ENCODE data around the gene SOX10.

DNA sequence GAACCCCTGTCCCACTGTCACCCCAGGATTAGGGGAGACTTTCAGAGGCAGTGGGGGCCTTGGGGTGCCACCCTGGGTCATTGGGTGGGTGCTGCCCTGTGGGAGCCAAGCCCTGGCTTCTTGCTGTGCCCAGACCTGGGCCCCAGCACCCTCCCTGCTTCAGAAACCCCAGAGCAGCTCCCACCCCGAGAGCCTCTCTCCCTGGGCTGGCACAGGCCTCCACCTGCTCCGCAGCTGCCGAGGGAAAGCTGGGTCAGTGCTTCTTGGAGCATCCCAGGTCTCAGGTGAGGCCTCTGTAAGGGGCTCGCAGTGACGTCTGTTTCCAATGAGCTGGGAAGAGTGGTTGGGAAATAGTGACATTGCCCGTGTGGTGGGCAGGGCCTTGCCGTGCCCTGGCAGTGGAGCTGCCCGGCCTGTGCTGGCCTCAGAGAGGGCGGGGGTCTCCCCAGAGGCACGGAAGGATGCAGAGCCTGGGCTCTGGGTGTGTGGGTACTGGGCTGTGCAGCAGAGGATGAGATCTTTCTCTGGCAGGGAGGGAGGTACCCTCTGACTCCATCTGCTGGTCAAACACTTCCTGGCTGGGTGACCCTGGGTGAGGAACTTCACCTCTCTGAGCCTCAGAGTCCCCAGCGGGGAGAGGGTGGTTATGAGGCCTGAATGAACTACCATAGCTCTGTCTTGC is 53.9 kb downstream of the SOX10 start:
- TF ChIP-seq, protein P1, sequence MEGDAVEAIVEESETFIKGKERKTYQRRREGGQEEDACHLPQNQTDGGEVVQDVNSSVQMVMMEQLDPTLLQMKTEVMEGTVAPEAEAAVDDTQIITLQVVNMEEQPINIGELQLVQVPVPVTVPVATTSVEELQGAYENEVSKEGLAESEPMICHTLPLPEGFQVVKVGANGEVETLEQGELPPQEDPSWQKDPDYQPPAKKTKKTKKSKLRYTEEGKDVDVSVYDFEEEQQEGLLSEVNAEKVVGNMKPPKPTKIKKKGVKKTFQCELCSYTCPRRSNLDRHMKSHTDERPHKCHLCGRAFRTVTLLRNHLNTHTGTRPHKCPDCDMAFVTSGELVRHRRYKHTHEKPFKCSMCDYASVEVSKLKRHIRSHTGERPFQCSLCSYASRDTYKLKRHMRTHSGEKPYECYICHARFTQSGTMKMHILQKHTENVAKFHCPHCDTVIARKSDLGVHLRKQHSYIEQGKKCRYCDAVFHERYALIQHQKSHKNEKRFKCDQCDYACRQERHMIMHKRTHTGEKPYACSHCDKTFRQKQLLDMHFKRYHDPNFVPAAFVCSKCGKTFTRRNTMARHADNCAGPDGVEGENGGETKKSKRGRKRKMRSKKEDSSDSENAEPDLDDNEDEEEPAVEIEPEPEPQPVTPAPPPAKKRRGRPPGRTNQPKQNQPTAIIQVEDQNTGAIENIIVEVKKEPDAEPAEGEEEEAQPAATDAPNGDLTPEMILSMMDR (IDR thresholded peaks at IDR 0.05 in 2 of 3, conservative IDR thresholded peaks at IDR 0.05 in 1 of 3; ENCODE audit: borderline replicate concordance in 1 of 3, insufficient read depth in 1 of 3, low read depth in 2 of 3, low read length in 2 of 3): peak; percentile 20 to 60 (median 48); a peak in 5 of 6 replicates
- TF ChIP-seq EZH2 (IDR thresholded peaks at IDR 0.05): no peak
